HepG2 (cell line): ENCODE results near the gene P2RY2. TPM values are rescaled to one million over a fixed set of nuclear protein-coding genes. Genes with fewer than 3 reads are reported as not detected.

Experiments used
- FIP1L1 ChIP-seq: fragments of 200-400 bp; formaldehyde crosslinking; IDR thresholded peaks from 2 replicates; pipeline ENCODE4 v1.6.1; 2018; ENCODE audit warnings: low read depth, mild to moderate bottlenecking, low read length, moderate library complexity, borderline replicate concordance; ENCODE audit not compliant: insufficient read depth
- IRF2 ChIP-seq: IDR thresholded peaks from 2 replicates; pipeline ENCODE4 v1.6.1; 2018; ENCODE audit warnings: missing genetic modification reagents, missing compliant biosample characterization
- JARID2 ChIP-seq: sonication (generic); formaldehyde crosslinking; IDR thresholded peaks from 2 replicates; pipeline ENCODE4 v1.8.1; 2023; ENCODE audit warnings: missing genetic modification reagents, inconsistent platforms; ENCODE audit not compliant: insufficient replicate concordance
- KDM2A ChIP-seq: sonication (generic); formaldehyde crosslinking; IDR thresholded peaks from 2 replicates; pipeline ENCODE4 v1.4.0; 2020; ENCODE audit warnings: low read depth, missing genetic modification reagents, borderline replicate concordance
- LCORL ChIP-seq, 2 experiments: fragments of 450-650 bp in 1 of 2; sonication (generic) in 1 of 2; formaldehyde crosslinking in 1 of 2; IDR thresholded peaks; 2 replicates each; pipeline versions ENCODE4 v1.5.0 to v1.6.1; 2017 to 2020; ENCODE audit warnings: antibody characterized with exemption in 1 of 2, missing genetic modification reagents in 1 of 2
- NKX3-1 ChIP-seq: sonication (generic); formaldehyde crosslinking; IDR thresholded peaks from 2 replicates; pipeline ENCODE4 v1.5.0; 2020; ENCODE audit warnings: missing genetic modification reagents
- RARA ChIP-seq: IDR thresholded peaks from 2 replicates; pipeline ENCODE4 v1.6.1; 2016; ENCODE audit warnings: missing genetic modification reagents, missing compliant biosample characterization
- TRIM24 ChIP-seq: sonication (generic); formaldehyde crosslinking; IDR thresholded peaks from 2 replicates; pipeline ENCODE4 v1.8.0; 2022; ENCODE audit warnings: mild to moderate bottlenecking, missing genetic modification reagents
- ZNF343 ChIP-seq: sonication (generic); formaldehyde crosslinking; IDR thresholded peaks from 2 replicates; pipeline ENCODE4 v1.4.0; 2020; ENCODE audit warnings: mild to moderate bottlenecking, missing genetic modification reagents
- polyA plus RNA-seq, 8 experiments: library from polyadenylated mRNA; depleted of rRNA in 3 of 8; stranded (reverse) in 7 of 8; unstranded in 1 of 8; fragments of >200 nt; fragmentation: Illumina TruSeq in 4 of 8; extraction: Trizol in 4 of 8; gene quantifications; 2 replicates each; pipeline versions ENCODE4 v1.2.1 to v1.2.3, GENCODE V29; 2011 to 2016; ENCODE audit warnings: low read depth in 4 of 8, missing spikeins in 1 of 8, mixed read lengths in 1 of 8; ENCODE audit not compliant: insufficient read depth in 1 of 8
- total RNA-seq, 5 experiments: library from RNA; depleted of rRNA; stranded (reverse); fragments of >200 nt; fragmentation: Illumina TruSeq; extraction: Trizol; gene quantifications; 2 replicates each; pipeline ENCODE4 v1.2.3, GENCODE V29; 2016; ENCODE audit warnings: low read depth in 1 of 5
- TF ChIP-seq, protein P1 (sequence below): sonication (generic); formaldehyde crosslinking; conservative IDR thresholded peaks from 2 replicates; pipeline ENCODE4 v1.8.0; 2022; ENCODE audit warnings: mild to moderate bottlenecking, moderate library complexity, missing genetic modification reagents
- TF ChIP-seq, protein P2 (sequence below): sonication (generic); formaldehyde crosslinking; IDR thresholded peaks from 2 replicates; pipeline ENCODE4 v1.4.0; 2020; ENCODE audit warnings: missing genetic modification reagents, borderline replicate concordance
- TF ChIP-seq, protein P3 (sequence below): sonication (generic); formaldehyde crosslinking; IDR thresholded peaks from 2 replicates; pipeline ENCODE4 v1.4.0; 2020; ENCODE audit warnings: missing genetic modification reagents, mild to moderate bottlenecking, borderline replicate concordance
- TF ChIP-seq, protein P4 (sequence below): sonication (generic); formaldehyde crosslinking; IDR thresholded peaks from 2 replicates; pipeline ENCODE4 v1.8.1; 2023; ENCODE audit warnings: mild to moderate bottlenecking, missing genetic modification reagents, borderline replicate concordance

The P2RY2 gene
- total and polyA plus RNA-seq, 2 of the 13 experiments (the other 11 are each of a cell fraction or from before 2014, with no cell fraction given): 0.95 to 3.1 TPM

DNA sequence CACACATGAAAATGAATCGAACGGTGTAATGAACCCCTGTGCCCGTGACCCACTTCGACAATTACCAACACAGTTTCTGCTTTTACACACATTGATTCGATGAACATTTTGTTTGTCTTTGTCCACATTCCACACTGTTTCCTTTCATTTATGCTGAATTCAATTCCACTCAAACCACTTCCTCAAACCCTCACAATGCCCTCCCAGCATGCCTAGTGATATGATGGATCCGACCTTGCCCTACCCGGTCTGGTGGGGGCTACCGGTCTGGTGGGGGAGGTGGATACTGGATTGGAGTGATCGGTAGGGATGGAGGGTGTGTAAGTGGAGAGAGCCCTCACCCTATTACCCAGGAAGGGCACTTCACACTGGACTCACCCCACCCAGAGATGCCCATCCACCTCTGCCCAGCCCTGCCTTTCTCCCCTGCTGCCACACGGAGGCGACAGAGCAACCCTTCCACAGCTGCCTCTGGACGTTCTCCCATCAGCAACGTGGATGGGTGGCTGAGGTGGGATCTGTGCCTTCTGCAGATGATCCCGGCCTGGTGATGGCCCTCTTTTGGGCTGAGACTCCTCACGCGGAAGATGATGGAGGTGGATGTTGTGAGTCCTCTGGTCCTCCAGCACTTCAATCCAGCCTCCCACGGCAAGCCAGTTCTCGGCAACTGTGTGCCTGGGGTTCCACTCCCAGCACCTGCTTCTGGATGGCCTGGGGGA lies 33.0 kb upstream of the P2RY2 start (continued):
- TF ChIP-seq, protein P1, sequence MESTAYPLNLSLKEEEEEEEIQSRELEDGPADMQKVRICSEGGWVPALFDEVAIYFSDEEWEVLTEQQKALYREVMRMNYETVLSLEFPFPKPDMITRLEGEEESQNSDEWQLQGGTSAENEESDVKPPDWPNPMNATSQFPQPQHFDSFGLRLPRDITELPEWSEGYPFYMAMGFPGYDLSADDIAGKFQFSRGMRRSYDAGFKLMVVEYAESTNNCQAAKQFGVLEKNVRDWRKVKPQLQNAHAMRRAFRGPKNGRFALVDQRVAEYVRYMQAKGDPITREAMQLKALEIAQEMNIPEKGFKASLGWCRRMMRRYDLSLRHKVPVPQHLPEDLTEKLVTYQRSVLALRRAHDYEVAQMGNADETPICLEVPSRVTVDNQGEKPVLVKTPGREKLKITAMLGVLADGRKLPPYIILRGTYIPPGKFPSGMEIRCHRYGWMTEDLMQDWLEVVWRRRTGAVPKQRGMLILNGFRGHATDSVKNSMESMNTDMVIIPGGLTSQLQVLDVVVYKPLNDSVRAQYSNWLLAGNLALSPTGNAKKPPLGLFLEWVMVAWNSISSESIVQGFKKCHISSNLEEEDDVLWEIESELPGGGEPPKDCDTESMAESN (CRISPR knock-in tag): no peak
- no peak for TF ChIP-seq JARID2 (CRISPR knock-in tag)
- no peak for TF ChIP-seq ZNF343
- no peak for TF ChIP-seq TRIM24 (CRISPR knock-in tag)
- TF ChIP-seq IRF2 (CRISPR knock-in tag): 0 out of 2 replicates have a peak, but pooled peaks have one; percentile 41
- TF ChIP-seq, protein P2, sequence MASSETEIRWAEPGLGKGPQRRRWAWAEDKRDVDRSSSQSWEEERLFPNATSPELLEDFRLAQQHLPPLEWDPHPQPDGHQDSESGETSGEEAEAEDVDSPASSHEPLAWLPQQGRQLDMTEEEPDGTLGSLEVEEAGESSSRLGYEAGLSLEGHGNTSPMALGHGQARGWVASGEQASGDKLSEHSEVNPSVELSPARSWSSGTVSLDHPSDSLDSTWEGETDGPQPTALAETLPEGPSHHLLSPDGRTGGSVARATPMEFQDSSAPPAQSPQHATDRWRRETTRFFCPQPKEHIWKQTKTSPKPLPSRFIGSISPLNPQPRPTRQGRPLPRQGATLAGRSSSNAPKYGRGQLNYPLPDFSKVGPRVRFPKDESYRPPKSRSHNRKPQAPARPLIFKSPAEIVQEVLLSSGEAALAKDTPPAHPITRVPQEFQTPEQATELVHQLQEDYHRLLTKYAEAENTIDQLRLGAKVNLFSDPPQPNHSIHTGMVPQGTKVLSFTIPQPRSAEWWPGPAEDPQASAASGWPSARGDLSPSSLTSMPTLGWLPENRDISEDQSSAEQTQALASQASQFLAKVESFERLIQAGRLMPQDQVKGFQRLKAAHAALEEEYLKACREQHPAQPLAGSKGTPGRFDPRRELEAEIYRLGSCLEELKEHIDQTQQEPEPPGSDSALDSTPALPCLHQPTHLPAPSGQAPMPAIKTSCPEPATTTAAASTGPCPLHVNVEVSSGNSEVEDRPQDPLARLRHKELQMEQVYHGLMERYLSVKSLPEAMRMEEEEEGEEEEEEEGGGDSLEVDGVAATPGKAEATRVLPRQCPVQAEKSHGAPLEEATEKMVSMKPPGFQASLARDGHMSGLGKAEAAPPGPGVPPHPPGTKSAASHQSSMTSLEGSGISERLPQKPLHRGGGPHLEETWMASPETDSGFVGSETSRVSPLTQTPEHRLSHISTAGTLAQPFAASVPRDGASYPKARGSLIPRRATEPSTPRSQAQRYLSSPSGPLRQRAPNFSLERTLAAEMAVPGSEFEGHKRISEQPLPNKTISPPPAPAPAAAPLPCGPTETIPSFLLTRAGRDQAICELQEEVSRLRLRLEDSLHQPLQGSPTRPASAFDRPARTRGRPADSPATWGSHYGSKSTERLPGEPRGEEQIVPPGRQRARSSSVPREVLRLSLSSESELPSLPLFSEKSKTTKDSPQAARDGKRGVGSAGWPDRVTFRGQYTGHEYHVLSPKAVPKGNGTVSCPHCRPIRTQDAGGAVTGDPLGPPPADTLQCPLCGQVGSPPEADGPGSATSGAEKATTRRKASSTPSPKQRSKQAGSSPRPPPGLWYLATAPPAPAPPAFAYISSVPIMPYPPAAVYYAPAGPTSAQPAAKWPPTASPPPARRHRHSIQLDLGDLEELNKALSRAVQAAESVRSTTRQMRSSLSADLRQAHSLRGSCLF (CRISPR knock-in tag): no peak
- TF ChIP-seq, protein P3, sequence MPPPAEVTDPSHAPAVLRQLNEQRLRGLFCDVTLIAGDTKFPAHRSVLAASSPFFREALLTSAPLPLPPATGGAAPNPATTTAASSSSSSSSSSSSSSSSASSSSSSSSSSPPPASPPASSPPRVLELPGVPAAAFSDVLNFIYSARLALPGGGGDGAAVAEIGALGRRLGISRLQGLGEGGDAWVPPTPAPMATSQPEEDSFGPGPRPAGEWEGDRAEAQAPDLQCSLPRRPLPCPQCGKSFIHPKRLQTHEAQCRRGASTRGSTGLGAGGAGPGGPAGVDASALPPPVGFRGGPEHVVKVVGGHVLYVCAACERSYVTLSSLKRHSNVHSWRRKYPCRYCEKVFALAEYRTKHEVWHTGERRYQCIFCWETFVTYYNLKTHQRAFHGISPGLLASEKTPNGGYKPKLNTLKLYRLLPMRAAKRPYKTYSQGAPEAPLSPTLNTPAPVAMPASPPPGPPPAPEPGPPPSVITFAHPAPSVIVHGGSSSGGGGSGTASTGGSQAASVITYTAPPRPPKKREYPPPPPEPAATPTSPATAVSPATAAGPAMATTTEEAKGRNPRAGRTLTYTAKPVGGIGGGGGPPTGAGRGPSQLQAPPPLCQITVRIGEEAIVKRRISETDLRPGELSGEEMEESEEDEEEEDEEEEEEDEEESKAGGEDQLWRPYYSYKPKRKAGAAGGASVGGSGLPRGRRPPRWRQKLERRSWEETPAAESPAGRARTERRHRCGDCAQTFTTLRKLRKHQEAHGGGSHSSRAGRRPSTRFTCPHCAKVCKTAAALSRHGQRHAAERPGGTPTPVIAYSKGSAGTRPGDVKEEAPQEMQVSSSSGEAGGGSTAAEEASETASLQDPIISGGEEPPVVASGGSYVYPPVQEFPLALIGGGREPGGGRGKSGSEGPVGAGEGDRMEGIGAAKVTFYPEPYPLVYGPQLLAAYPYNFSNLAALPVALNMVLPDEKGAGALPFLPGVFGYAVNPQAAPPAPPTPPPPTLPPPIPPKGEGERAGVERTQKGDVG (CRISPR knock-in tag): no peak
- TF ChIP-seq NKX3-1 (CRISPR knock-in tag): no peak
- TF ChIP-seq, protein P4, sequence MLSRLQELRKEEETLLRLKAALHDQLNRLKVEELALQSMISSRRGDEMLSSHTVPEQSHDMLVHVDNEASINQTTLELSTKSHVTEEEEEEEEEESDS: no peak
- TF ChIP-seq KDM2A (CRISPR knock-in tag): peak; percentile 60; the same call in 1 of the 2 replicates
- no peak for TF ChIP-seq FIP1L1
- TF ChIP-seq LCORL (IDR thresholded peaks at IDR 0.05): no peak
- TF ChIP-seq LCORL (CRISPR knock-in tag; IDR thresholded peaks at IDR 0.05): peak; percentile 16; the same call in 1 of the 2 replicates
- no peak for TF ChIP-seq RARA
